OCI-LY7 (cell line): ENCODE results near the gene ZNHIT3. TPM values are rescaled to one million over a fixed set of nuclear protein-coding genes. Genes with fewer than 3 reads are reported as not detected.

Source experiments
- BruUV-seq: library from RNA; stranded (reverse); fragments of 400-500 nt; replicated peaks from 2 replicates; lab custom pipeline; 2021; lab: Mats Ljungman, UMichigan
- CTCF ChIA-PET: fragments of 300-600 bp; sonication (Branson Sonifier 250); formaldehyde crosslinking; loops from one replicate; lab custom pipeline; 2022; ENCODE audit warnings: antibody characterized with exemption; ENCODE audit not compliant: unreplicated experiment; lab: Charles Lee
- POLR2A ChIA-PET: fragments of 300-600 bp; sonication (Branson Sonifier 250); formaldehyde crosslinking; loops from one replicate; lab custom pipeline; 2022; ENCODE audit warnings: antibody characterized with exemption; lab: Charles Lee
- DNase-seq: peaks from one replicate; pipeline ENCODE4 v3.0.0-alpha.2; 2015; ENCODE audit warnings: low spot score
- H2AFZ ChIP-seq: fragments of 200-600 bp; sonication (generic), shearing (Covaris generic); 2 replicates; pipeline ENCODE4 v1.6.1; 2014; ENCODE audit warnings: mild to moderate bottlenecking, antibody characterized with exemption, low read length, moderate library complexity
- H3K27ac ChIP-seq: fragments of 200-600 bp; sonication (generic); 2 replicates; pipeline ENCODE4 v1.5.1; 2014; ENCODE audit warnings: mixed run types, low read depth, mild to moderate bottlenecking, moderate library complexity, low read length, inconsistent platforms; ENCODE audit not compliant: poor library complexity, severe bottlenecking
- H3K36me3 ChIP-seq: fragments of 200-600 bp; sonication (generic); 2 replicates; pipeline ENCODE4 v1.6.1; 2014; ENCODE audit warnings: mild to moderate bottlenecking, antibody characterized with exemption, low read length, moderate library complexity, mixed read lengths; ENCODE audit not compliant: insufficient read depth
- H3K4me1 ChIP-seq: fragments of 200-600 bp; sonication (generic); 2 replicates; pipeline ENCODE4 v1.5.1; 2014; ENCODE audit warnings: mild to moderate bottlenecking, low read length; ENCODE audit not compliant: insufficient read depth, poor library complexity, severe bottlenecking
- H3K4me2 ChIP-seq: fragments of 200-600 bp; sonication (generic); 2 replicates; pipeline ENCODE4 v1.6.1; 2014; ENCODE audit warnings: mild to moderate bottlenecking, low read length
- H3K4me3 ChIP-seq: fragments of 200-600 bp; sonication (generic); 2 replicates; pipeline ENCODE4 v1.5.1; 2014; ENCODE audit warnings: mild to moderate bottlenecking, low read depth, low read length; ENCODE audit not compliant: poor library complexity, severe bottlenecking
- H3K79me2 ChIP-seq: fragments of 200-600 bp; sonication (generic); 2 replicates; pipeline ENCODE4 v1.6.1; 2016; ENCODE audit warnings: low read depth, mild to moderate bottlenecking, low read length, moderate library complexity, mixed read lengths; ENCODE audit not compliant: insufficient read depth
- H3K9me2 ChIP-seq: fragments of 200-600 bp; sonication (generic); 2 replicates; pipeline ENCODE4 v1.6.1; 2016; ENCODE audit warnings: mild to moderate bottlenecking, low read length, mixed read lengths; ENCODE audit not compliant: insufficient read depth
- H3K9me3 ChIP-seq: fragments of 200-600 bp; sonication (generic); 2 replicates; pipeline ENCODE4 v1.6.1; 2014; ENCODE audit warnings: mild to moderate bottlenecking, mixed run types, low read length, mixed read lengths
- H4K20me1 ChIP-seq: fragments of 200-600 bp; sonication (generic); 2 replicates; pipeline ENCODE4 v1.6.1; 2014; ENCODE audit warnings: mild to moderate bottlenecking, antibody characterized with exemption, low read length, moderate library complexity, mixed read lengths; ENCODE audit not compliant: insufficient read depth
- CTCF ChIP-seq: fragments of 200-600 bp; sonication (generic); conservative IDR thresholded peaks from 2 replicates; pipeline ENCODE4 v1.5.1; 2014; ENCODE audit warnings: mild to moderate bottlenecking, antibody characterized with exemption, low read length, moderate library complexity, mixed read lengths
- EZH2phosphoT487 ChIP-seq: fragments of 200-600 bp; sonication (generic); IDR thresholded peaks from 2 replicates; pipeline ENCODE4 v1.6.1; 2018; ENCODE audit warnings: low read depth, borderline replicate concordance, mild to moderate bottlenecking, mixed run types, antibody characterized with exemption, low read length, moderate library complexity, mixed read lengths
- intact Hi-C: fragments of 100-400 bp; cut with micrococcal nuclease; formaldehyde crosslinking; loops from one replicate; pipeline ENCODE4 v1.10.0; 2022; ENCODE audit not compliant: unreplicated experiment
- total RNA-seq, 2 experiments: library from RNA; depleted of rRNA in 1 of 2; stranded (reverse); fragments of >200 nt in 1 of 2; shearing (Covaris generic) in 1 of 2; gene quantifications; 2 replicates each; pipeline ENCODE4 v1.2.3, GENCODE V29; 2014 to 2022

ZNHIT3 gene
- total RNA-seq, 2 experiments from 2014 or later = 40.4 to 47.7 TPM

GRCh38 chr17:36475346-36475970, 11.0 kb upstream of the ZNHIT3 start:
- Histone ChIP-seq H2AFZ (no peak overlapping the region), H4K20me1 (no peaks in the 10 kb centered on the region), H3K4me2 (no peak overlapping the region), H3K9me2 (no peaks in the 10 kb centered on the region), H3K79me2 (no peaks in the 10 kb centered on the region), H3K27ac (no peak overlapping the region), H3K36me3 (no peaks in the 10 kb centered on the region), H3K4me3 (no peak overlapping the region), H3K4me1 (peaks cover 8% of the 10 kb centered on the region), H3K9me3 (peaks cover 5% of the 10 kb centered on the region; the same call in 1 of the 2 replicates)
- intact Hi-C loops = no loop called here
- ChIA-PET POLR2A (no interaction called here), CTCF (no interaction called here)
- no TSS peak for BruUV-seq
- no peak for DNase-seq
- no peak for TF ChIP-seq EZH2phosphoT487
- no peak for TF ChIP-seq CTCF

DNA sequence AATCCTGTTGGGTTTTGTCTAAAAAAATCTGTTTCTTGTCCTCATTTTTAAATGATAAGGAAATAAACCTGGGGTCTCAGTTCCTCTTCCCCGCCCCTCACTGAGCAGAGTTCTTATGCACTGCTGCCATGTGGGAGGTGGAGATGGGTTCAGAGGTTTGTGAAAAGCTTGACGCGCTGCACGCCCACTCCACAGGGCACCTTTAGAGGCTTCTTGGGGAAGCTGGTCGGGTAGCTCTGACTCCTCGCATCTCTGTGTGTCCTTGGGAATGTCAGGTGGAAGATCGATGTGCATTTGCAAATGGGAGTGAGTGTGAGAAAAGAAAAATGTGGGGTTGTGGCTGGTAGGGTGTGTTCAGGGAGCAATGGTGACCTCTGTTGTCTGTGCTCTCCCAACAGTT, 4.7 kb upstream of the ZNHIT3 start:
- no TSS peak for BruUV-seq
- no peaks in the 10 kb centered on the region for H3K36me3 ChIP-seq
- H4K20me1 ChIP-seq = no peaks in the 10 kb centered on the region
- no peak for DNase-seq
- H3K27ac ChIP-seq = no peak overlapping the region
- H3K79me2 ChIP-seq = peaks cover 1% of the 10 kb centered on the region; the same call in 1 of the 2 replicates
- no peak overlapping the region for H2AFZ ChIP-seq
- POLR2A ChIA-PET = interaction anchor here (0.6 kb wide), 1 partner anchor 919 kb away, joined by 4 read pairs; no protein-coding TSS in a partner anchor
- no peaks in the 10 kb centered on the region; the same call in 1 of the 2 replicates for H3K9me3 ChIP-seq
- intact Hi-C loops = no loop called here
- peaks cover 10% of the 10 kb centered on the region for H3K4me1 ChIP-seq
- no peak for TF ChIP-seq CTCF
- TF ChIP-seq EZH2phosphoT487 = no peak
- H3K4me3 ChIP-seq = no peak overlapping the region
- no peak overlapping the region for H3K4me2 ChIP-seq
- H3K9me2 ChIP-seq = no peaks in the 10 kb centered on the region
- CTCF ChIA-PET = no interaction called here
